ENCODE results near the gene TTC29. TPM values are rescaled to one million over a fixed set of nuclear protein-coding genes. Genes with fewer than 3 reads are reported as not detected.

TTC29 gene
- total RNA-seq, 3 donors from 2014 or later (not counting 1 experiment from before 2014, with no cell fraction given), result not detected

GRCh38 chr4:146969126-146969525 is 23.5 kb upstream of the TTC29 start:
- Mint-ChIP-seq H3K4me3 (no peak overlapping the region), H3K27ac (no peak overlapping the region), H3K4me1 (no peaks in the 10 kb centered on the region), H3K27me3 (ENCODE audit: low read depth in 2 of 2) (no peaks in the 10 kb centered on the region), H3K36me3 (no peaks in the 10 kb centered on the region), H3K9me3 (no peaks in the 10 kb centered on the region)
- Histone ChIP-seq H3K36me3 (ENCODE audit: control insufficient read depth, insufficient read depth, low read length) (no peaks in the 10 kb centered on the region), H3K4me3 (ENCODE audit: low read length) (no peak overlapping the region), H3K9me3 (ENCODE audit: control insufficient read depth, insufficient read depth, low read length) (no peaks in the 10 kb centered on the region), H3K27me3 (ENCODE audit: control insufficient read depth, insufficient read depth, low read length) (no peaks in the 10 kb centered on the region), H3K4me1 (ENCODE audit: control insufficient read depth, insufficient read depth, low read length) (no peaks in the 10 kb centered on the region), H3K27ac (ENCODE audit: low read length) (no peak overlapping the region)
- no peak for TF ChIP-seq CTCF (IDR thresholded peaks at IDR 0.05)
- no peak for DNase-seq
- ATAC-seq, result no peak
- intact Hi-C loops (cut with micrococcal nuclease), result no loop called here
- 86% methylated on average over 1 of the region's 1 CpG for WGBS (ENCODE audit: insufficient coverage)

- peaks cover 5 to 6% of the 10 kb centered on the region in 2 donors for H3K27me3 Mint-ChIP-seq (ENCODE audit: low read depth in 2 of 2)
- H3K4me1 Mint-ChIP-seq, result no peaks in the 10 kb centered on the region
- Histone ChIP-seq H3K27ac (ENCODE audit: low read length) (no peak overlapping the region), H3K27me3 (ENCODE audit: control insufficient read depth, insufficient read depth, low read length) (no peaks in the 10 kb centered on the region), H3K4me1 (ENCODE audit: control insufficient read depth, insufficient read depth, low read length) (no peaks in the 10 kb centered on the region), H3K4me3 (ENCODE audit: low read length) (no peak overlapping the region), H3K9me3 (ENCODE audit: control insufficient read depth, insufficient read depth, low read length) (no peaks in the 10 kb centered on the region), H3K36me3 (ENCODE audit: control insufficient read depth, insufficient read depth, low read length) (no peaks in the 10 kb centered on the region)
- no peak overlapping the region for H3K4me3 Mint-ChIP-seq
- H3K9me3 Mint-ChIP-seq, result no peaks in the 10 kb centered on the region
- DNase-seq, result no peak
- intact Hi-C loops (cut with micrococcal nuclease), result no loop called here
- no peak for ATAC-seq
- H3K36me3 Mint-ChIP-seq, result no peaks in the 10 kb centered on the region
- WGBS (ENCODE audit: insufficient coverage), result 40% methylated on average over 1 of the region's 2 CpGs
- no peak overlapping the region for H3K27ac Mint-ChIP-seq
- TF ChIP-seq CTCF (IDR thresholded peaks at IDR 0.05), result no peak
Measured at GRCh38 chr4:146960634-146961033, 15.0 kb upstream of the TTC29 start.

GRCh38 chr4:146959692-146960091 is 14.0 kb upstream of the TTC29 start:
- TF ChIP-seq CTCF (IDR thresholded peaks at IDR 0.05), result no peak
- H3K27ac ChIP-seq (ENCODE audit: low read length), result no peak overlapping the region
- no peaks in the 10 kb centered on the region for H3K9me3 ChIP-seq (ENCODE audit: control insufficient read depth, insufficient read depth, low read length)
- ATAC-seq (no peak), DNase-seq (no peak)
- no peak overlapping the region for H3K27ac Mint-ChIP-seq
- no peak overlapping the region for H3K4me3 Mint-ChIP-seq
- H3K4me1 Mint-ChIP-seq, result no peaks in the 10 kb centered on the region
- no peak overlapping the region for H3K4me3 ChIP-seq (ENCODE audit: low read length)
- no peaks in the 10 kb centered on the region for H3K27me3 ChIP-seq (ENCODE audit: control insufficient read depth, insufficient read depth, low read length)
- no peaks in the 10 kb centered on the region for H3K36me3 ChIP-seq (ENCODE audit: control insufficient read depth, insufficient read depth, low read length)
- WGBS (ENCODE audit: insufficient coverage), result 90% methylated on average over 1 of the region's 1 CpG
- intact Hi-C loops (cut with micrococcal nuclease), result no loop called here
- H3K4me1 ChIP-seq (ENCODE audit: control insufficient read depth, insufficient read depth, low read length), result no peaks in the 10 kb centered on the region
- peaks cover 5 to 6% of the 10 kb centered on the region in 2 donors for H3K27me3 Mint-ChIP-seq (ENCODE audit: low read depth in 2 of 2)
- no peaks in the 10 kb centered on the region for H3K36me3 Mint-ChIP-seq
- no peaks in the 10 kb centered on the region for H3K9me3 Mint-ChIP-seq

- Mint-ChIP-seq H3K4me3 (no peak overlapping the region), H3K4me1 (no peaks in the 10 kb centered on the region), H3K36me3 (no peaks in the 10 kb centered on the region), H3K27ac (no peak overlapping the region), H3K27me3 (ENCODE audit: low read depth in 2 of 2) (peaks cover 4 to 8% of the 10 kb centered on the region in 2 donors), H3K9me3 (no peaks in the 10 kb centered on the region)
- no peaks in the 10 kb centered on the region for H3K27me3 ChIP-seq (ENCODE audit: control insufficient read depth, insufficient read depth, low read length)
- DNase-seq (no peak), ATAC-seq (no peak)
- intact Hi-C loops (cut with micrococcal nuclease), result no loop called here
- no peak overlapping the region for H3K27ac ChIP-seq (ENCODE audit: low read length)
- H3K9me3 ChIP-seq (ENCODE audit: control insufficient read depth, insufficient read depth, low read length), result no peaks in the 10 kb centered on the region
- no peaks in the 10 kb centered on the region for H3K4me1 ChIP-seq (ENCODE audit: control insufficient read depth, insufficient read depth, low read length)
- no peak overlapping the region for H3K4me3 ChIP-seq (ENCODE audit: low read length)
- TF ChIP-seq CTCF (IDR thresholded peaks at IDR 0.05), result no peak
- 90% methylated on average over 4 of the region's 4 CpGs for WGBS (ENCODE audit: insufficient coverage)
- H3K36me3 ChIP-seq (ENCODE audit: control insufficient read depth, insufficient read depth, low read length), result no peaks in the 10 kb centered on the region
Measured at GRCh38 chr4:146957237-146957636, 11.6 kb upstream of the TTC29 start.
